ENCODE measurements around the gene IGFBPL1. TPM values are rescaled to one million over a fixed set of nuclear protein-coding genes. Genes with fewer than 3 reads are reported as not detected.

IGFBPL1 gene
- total and polyA plus RNA-seq, 2 of the 8 experiments (the other 6 are each of a cell fraction or from before 2014, with no cell fraction given), result 31.3 to 33.8 TPM

GRCh38 chr9:38362852-38363588, 61.2 kb downstream of the IGFBPL1 start:
- no peak for DNase-seq (ENCODE audit: low read depth in 1 of 2, low spot score in 2 of 2)
- no peak overlapping the region for H3K9ac ChIP-seq (replicated peaks in 1 of 4; ENCODE audit: extremely low read depth in 1 of 4, low read depth in 3 of 4, low read length in 3 of 4)
- H2BK5ac ChIP-seq (ENCODE audit: low read depth, low read length), result no peak overlapping the region
- H2BK15ac ChIP-seq (ENCODE audit: low read length), result no peak overlapping the region
- H2AFZ ChIP-seq (ENCODE audit: low read length), result no peak overlapping the region
- no peaks in the 10 kb centered on the region for H3K9me3 ChIP-seq (ENCODE audit: insufficient read depth in 2 of 2, low read depth in 1 of 2, low read length in 1 of 2)
- no peaks in the 10 kb centered on the region for H4K20me1 ChIP-seq (replicated peaks in 1 of 2; ENCODE audit: control insufficient read depth in 1 of 2, insufficient read depth in 2 of 2, low read length in 2 of 2)
- no peak overlapping the region for H3K23ac ChIP-seq (ENCODE audit: insufficient read length)
- WGBS, 2 experiments (ENCODE audit: extremely low coverage in 1 of 2, insufficient coverage in 1 of 2, insufficient read length in 1 of 2, insufficient replicate concordance in 2 of 2, low coverage in 1 of 2, low lambda C conversion rate in 2 of 2, missing lambda C conversion rate in 1 of 2), result 81% methylated on average over 21 of the region's 21 CpGs; no CpG with 5 or more reads in 1 of the 2 experiments
- peaks cover 0 to 4% (median 0%) of the 10 kb centered on the region in 4 experiments; a peak in 1 of 7 replicates for H3K4me1 ChIP-seq (replicated peaks in 1 of 4; ENCODE audit: control insufficient read depth in 3 of 4, insufficient read depth in 4 of 4, low read length in 3 of 4)
- ChIA-PET CTCF (ENCODE audit: partially characterized antibody) (interaction anchor here (0.6 to 4.1 kb wide), 14 partner anchors 8 to 425 kb away, joined by 3 to 25 read pairs (median 4); no protein-coding TSS in a partner anchor), POLR2A (ENCODE audit: partially characterized antibody) (interaction anchor here (0.9 kb wide), 1 partner anchor 295 kb away, joined by 3 read pairs; no protein-coding TSS in a partner anchor)
- no peak overlapping the region for H4K5ac ChIP-seq (ENCODE audit: insufficient read length, low read depth, low read length)
- no peak overlapping the region for H3K14ac ChIP-seq (ENCODE audit: insufficient read length)
- H3K4me2 ChIP-seq (ENCODE audit: insufficient read depth in 1 of 2, low read depth in 2 of 2, low read length in 2 of 2), result no peak overlapping the region
- H2BK12ac ChIP-seq (ENCODE audit: low read depth, low read length), result no peak overlapping the region
- H3K27me3 ChIP-seq (replicated peaks in 1 of 4; ENCODE audit: control insufficient read depth in 3 of 4, extremely low read depth in 1 of 4, insufficient read depth in 3 of 4, low read length in 3 of 4), result no peaks in the 10 kb centered on the region
- no peak overlapping the region for H2AK5ac ChIP-seq (ENCODE audit: low read depth, low read length)
- no peak overlapping the region for H3K4me3 ChIP-seq (ENCODE audit: extremely low read depth in 1 of 4, insufficient read depth in 2 of 4, low read depth in 3 of 4, low read length in 4 of 4)
- TF ChIP-seq TEAD4 (IDR thresholded peaks at IDR 0.05; ENCODE audit: low read depth, low read length) (no peak), SUZ12 (IDR thresholded peaks at IDR 0.05; ENCODE audit: low read length) (no peak), RAD21 (IDR thresholded peaks at IDR 0.05 in 1 of 2, conservative IDR thresholded peaks at IDR 0.05 in 1 of 2; ENCODE audit: low read depth in 2 of 2, low read length in 2 of 2) (peak; percentile 87 to 89)
- TF ChIP-seq, protein P1, sequence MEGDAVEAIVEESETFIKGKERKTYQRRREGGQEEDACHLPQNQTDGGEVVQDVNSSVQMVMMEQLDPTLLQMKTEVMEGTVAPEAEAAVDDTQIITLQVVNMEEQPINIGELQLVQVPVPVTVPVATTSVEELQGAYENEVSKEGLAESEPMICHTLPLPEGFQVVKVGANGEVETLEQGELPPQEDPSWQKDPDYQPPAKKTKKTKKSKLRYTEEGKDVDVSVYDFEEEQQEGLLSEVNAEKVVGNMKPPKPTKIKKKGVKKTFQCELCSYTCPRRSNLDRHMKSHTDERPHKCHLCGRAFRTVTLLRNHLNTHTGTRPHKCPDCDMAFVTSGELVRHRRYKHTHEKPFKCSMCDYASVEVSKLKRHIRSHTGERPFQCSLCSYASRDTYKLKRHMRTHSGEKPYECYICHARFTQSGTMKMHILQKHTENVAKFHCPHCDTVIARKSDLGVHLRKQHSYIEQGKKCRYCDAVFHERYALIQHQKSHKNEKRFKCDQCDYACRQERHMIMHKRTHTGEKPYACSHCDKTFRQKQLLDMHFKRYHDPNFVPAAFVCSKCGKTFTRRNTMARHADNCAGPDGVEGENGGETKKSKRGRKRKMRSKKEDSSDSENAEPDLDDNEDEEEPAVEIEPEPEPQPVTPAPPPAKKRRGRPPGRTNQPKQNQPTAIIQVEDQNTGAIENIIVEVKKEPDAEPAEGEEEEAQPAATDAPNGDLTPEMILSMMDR (IDR thresholded peaks at IDR 0.05; ENCODE audit: control extremely low read depth in 1 of 3, insufficient read depth in 1 of 3, low read depth in 1 of 3, low read length in 3 of 3), result peak; percentile 7 to 62 (median 60)
- H3K56ac ChIP-seq (replicated peaks; ENCODE audit: insufficient read length, low read depth, low read length), result no peak overlapping the region
- no peak overlapping the region for H3K18ac ChIP-seq (ENCODE audit: extremely low read depth, low read length)
- H2BK120ac ChIP-seq (replicated peaks; ENCODE audit: low read depth, low read length), result no peak overlapping the region
- no peak overlapping the region for H3K4ac ChIP-seq (replicated peaks; ENCODE audit: insufficient read length, low read depth, low read length)
- no peaks in the 10 kb centered on the region for H3K79me1 ChIP-seq (ENCODE audit: low read depth, low read length)
- H4K91ac ChIP-seq (replicated peaks; ENCODE audit: insufficient read length, low read length), result no peak overlapping the region
- no peaks in the 10 kb centered on the region for H3K36me3 ChIP-seq (ENCODE audit: control insufficient read depth in 2 of 4, insufficient read depth in 4 of 4, low read length in 3 of 4)
- H3K27ac ChIP-seq (ENCODE audit: low read depth, low read length), result no peak overlapping the region
- peak; percentile 32 for FAIRE-seq
- no peak overlapping the region for H2BK20ac ChIP-seq (ENCODE audit: low read length)
- H3K79me2 ChIP-seq (ENCODE audit: control insufficient read depth in 1 of 2, insufficient read depth in 2 of 2, low read length in 2 of 2), result no peaks in the 10 kb centered on the region
- H3K23me2 ChIP-seq (ENCODE audit: low read depth, low read length), result no peaks in the 10 kb centered on the region
- no peak overlapping the region for H4K8ac ChIP-seq (ENCODE audit: extremely low read depth, insufficient read depth, low read length)

All from H1 (cell line).